Measurements from ENCODE around the gene RIMBP3B.
"Not testable (repeated sequence)": the region's sequence is repeated elsewhere in the genome, so short reads cannot be mapped to it uniquely, and the experiment has no call there.

The RIMBP3B gene, protein sequence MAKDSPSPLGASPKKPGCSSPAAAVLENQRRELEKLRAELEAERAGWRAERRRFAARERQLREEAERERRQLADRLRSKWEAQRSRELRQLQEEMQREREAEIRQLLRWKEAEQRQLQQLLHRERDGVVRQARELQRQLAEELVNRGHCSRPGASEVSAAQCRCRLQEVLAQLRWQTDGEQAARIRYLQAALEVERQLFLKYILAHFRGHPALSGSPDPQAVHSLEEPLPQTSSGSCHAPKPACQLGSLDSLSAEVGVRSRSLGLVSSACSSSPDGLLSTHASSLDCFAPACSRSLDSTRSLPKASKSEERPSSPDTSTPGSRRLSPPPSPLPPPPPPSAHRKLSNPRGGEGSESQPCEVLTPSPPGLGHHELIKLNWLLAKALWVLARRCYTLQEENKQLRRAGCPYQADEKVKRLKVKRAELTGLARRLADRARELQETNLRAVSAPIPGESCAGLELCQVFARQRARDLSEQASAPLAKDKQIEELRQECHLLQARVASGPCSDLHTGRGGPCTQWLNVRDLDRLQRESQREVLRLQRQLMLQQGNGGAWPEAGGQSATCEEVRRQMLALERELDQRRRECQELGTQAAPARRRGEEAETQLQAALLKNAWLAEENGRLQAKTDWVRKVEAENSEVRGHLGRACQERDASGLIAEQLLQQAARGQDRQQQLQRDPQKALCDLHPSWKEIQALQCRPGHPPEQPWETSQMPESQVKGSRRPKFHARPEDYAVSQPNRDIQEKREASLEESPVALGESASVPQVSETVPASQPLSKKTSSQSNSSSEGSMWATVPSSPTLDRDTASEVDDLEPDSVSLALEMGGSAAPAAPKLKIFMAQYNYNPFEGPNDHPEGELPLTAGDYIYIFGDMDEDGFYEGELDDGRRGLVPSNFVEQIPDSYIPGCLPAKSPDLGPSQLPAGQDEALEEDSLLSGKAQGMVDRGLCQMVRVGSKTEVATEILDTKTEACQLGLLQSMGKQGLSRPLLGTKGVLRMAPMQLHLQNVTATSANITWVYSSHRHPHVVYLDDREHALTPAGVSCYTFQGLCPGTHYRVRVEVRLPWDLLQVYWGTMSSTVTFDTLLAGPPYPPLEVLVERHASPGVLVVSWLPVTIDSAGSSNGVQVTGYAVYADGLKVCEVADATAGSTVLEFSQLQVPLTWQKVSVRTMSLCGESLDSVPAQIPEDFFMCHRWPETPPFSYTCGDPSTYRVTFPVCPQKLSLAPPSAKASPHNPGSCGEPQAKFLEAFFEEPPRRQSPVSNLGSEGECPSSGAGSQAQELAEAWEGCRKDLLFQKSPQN (N-terminal part only)

DNA sequence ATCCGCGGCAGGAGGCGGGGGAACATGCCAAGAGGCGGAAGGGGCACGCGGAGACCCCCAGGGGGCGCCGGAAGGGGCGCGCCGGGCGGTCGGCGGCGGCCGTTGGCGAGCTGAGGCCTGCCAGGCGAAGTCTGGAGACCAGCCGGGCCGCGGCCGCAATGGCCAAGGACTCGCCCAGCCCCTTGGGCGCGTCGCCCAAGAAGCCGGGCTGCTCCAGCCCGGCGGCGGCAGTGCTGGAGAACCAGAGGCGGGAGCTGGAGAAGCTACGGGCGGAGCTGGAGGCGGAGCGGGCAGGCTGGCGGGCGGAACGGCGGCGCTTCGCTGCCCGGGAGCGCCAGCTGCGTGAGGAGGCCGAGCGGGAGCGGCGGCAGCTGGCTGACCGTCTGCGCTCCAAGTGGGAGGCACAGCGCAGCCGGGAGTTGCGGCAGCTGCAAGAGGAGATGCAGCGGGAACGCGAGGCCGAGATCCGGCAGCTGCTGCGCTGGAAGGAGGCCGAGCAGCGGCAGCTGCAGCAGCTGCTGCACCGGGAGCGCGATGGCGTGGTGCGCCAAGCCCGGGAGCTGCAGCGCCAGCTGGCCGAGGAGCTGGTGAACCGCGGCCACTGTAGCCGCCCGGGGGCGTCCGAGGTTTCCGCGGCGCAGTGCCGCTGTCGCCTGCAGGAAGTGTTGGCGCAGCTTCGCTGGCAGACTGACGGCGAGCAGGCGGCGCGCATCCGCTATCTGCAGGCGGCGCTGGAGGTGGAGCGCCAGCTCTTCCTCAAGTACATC, at the start of gene RIMBP3B:
Gene RIMBP3B, plus strand, starts transcription at position 51 of the 767 bp plus-strand sequence. Its CDS starts 108 bp downstream, at position 159.
- not testable (repeated sequence) for DNase-seq (ENCODE audit: low read depth)

DNA sequence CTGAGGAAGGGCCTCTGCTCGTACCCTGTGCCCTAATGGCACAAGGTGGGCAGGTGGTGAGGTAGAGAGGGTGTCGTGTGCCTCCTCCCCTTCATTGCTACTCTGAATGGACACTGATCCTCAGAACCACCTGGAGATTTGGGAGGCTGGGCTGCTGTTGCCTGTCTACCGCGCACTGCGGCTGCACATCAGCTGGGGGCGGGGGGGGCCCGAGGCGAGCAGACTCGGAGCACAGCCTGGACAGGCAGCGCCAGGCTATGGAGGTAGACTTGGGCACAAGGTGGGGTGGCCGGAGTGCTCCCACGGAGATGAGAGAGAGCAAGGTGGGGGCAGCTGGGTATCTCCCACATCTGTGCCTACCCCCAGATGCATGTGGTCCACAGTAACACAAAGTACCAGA, 26.0 kb upstream of the RIMBP3B start:
- DNase-seq (ENCODE audit: low read depth): not testable (repeated sequence)

DNA sequence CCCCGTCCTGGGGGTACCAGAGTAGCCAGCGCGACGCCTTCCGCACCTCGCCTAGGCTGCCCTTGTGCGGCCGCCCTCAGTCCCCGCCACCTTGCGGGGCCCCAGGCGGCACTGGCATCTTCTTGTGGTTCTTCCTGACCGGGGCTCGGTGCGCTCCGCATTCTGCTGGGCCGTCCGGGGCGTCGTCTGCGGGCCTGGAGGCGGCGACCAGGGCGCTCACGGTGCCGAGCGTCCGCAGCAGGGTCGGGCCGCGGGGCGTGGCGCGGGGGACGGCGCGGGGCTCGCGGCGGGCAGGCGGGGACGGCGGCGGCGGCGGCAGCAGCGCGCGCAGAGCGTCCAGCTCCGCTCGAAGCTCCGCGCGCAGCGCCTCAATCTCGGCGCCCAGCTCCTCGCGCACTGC, 23.0 kb upstream of the RIMBP3B start:
- not testable (repeated sequence) for DNase-seq (ENCODE audit: low read depth)

DNA sequence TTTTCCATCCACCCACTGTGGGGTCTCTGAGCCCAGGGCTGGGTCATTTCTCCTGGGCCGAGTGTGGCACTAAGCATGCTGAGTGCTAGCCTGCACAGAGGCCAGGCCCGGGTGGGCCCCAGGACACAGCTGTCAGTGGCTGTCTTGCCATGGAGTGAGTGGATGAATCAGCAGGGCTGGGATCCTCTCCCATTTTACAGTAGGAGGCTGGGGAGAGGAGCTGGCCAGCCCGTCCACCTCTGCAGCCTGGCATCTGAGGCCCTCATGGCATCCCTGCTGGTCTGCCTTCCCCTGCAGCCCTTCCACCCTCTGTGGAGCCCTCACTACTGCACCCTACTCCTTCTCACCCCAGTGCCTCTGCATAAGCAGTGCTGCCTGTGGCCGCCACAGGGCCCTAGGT, 21.1 kb upstream of the RIMBP3B start:
- not testable (repeated sequence) for DNase-seq (ENCODE audit: low read depth)

DNA sequence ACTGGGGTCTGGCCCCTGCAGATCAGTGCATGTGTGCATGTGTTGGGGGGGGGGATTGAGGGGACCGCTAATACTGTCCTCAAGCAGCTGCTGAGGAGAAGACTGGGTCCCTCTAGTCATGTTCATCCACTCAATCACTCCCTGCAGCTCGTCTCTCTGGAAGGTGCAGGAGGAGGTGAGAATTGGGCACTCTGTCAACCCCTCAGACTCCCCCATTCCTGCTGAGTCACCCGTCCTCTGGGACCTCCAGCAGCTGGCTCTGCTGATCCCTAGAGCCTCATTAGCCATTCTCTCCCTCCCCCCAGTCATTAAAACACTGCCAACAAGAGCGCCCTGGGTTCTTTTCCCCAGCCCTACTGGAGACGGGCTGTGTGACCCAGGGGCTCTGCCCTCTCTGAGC, 20.5 kb upstream of the RIMBP3B start:
- DNase-seq (ENCODE audit: low read depth): not testable (repeated sequence)

DNA sequence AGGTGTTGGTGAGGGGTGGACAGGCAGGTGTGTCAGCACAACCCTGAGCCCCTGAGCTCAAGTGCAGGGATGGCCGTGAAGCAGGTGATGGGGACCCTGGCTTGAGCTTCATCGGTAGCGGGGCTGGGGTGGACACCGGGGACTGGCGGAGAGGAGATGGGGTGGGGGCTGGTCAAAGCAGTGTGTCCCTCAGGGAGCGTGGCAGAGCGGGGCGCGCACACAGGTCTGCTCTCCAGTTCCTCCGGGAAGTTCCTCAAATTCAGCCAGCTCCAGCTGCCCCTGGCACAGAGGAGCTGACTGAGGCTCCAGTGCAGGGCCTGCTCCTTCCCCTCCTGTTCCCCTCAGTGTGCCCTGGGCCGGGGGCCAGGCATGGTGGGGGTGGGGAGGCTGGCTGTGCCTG, 19.7 kb upstream of the RIMBP3B start:
- not testable (repeated sequence) for DNase-seq (ENCODE audit: low read depth)

DNA sequence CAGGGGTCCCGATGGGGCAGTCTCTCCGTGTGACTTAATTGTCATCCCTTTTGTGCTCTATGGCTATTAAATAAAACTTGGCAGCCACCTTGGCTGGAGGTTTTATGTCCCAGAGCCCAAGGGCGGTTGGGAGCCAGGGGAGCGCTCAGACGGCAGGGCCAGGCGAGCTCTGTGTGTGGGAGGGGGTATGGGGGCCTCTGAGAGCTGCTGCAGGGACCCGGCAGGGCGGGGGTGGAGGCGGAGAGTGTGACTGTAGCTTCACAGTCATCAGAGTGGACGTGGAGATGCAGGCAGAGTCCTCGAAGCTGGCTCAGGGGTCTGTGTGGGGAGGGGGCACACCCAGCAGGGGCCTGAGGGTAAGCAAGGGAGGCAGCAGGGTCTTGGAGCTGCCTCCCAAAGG, 19.2 kb upstream of the RIMBP3B start:
- DNase-seq (ENCODE audit: low read depth): not testable (repeated sequence)

DNA sequence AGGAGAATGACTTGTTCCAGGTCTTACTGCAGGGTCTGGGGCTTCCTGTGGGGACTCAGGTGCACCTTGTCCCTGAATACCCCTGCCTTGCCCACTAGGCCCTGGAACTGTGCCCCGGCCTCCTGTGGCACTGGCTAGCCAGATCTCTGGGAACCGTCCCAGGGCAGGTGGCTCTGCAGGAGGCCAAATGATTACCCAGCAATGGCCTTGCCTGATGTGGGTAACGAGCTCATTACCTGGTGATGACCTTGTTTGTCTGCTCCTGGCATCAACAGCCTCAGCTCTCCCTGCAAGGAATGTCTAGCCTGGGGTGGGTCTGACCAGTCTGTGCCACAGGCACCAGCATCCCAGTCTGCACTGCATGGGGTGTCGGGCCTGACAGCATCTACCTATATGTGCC, 18.2 kb upstream of the RIMBP3B start:
- DNase-seq (ENCODE audit: low read depth): not testable (repeated sequence)

DNA sequence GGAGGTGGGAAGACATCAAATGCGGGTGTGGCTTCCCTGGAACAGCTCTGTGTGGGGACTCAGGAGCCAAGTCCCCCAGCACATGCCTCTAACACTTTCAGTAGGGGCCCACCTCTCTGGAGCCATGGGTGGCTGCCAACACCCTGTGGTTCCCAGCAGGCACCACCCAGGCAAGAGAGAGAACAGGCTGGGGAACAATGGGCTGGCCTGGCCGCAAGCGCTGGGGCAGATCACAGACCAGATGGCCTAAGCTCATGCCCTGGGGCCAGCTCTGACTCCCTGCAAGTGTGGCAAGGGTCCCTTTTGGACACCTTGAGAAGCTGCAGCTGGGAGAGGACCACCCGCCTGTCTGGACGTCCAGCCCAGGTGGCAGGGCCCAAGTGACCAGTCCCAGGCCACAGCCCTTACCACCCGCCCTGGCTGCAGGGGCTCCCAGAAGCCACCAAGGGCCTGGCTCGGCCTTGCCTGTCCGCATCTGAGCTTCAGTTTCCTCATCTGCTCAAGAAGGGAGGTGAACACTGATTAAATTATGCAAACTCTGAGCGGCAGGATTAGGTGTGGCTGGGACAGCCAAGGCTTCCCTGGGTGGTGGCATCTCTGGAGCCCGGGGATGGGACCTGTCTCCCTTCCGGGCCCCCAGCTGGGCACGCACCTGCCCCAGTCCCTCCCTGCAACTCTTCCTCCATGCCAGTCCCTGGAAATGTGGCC, 14.8 kb upstream of the RIMBP3B start:
- DNase-seq (ENCODE audit: low read depth): not testable (repeated sequence)

DNA sequence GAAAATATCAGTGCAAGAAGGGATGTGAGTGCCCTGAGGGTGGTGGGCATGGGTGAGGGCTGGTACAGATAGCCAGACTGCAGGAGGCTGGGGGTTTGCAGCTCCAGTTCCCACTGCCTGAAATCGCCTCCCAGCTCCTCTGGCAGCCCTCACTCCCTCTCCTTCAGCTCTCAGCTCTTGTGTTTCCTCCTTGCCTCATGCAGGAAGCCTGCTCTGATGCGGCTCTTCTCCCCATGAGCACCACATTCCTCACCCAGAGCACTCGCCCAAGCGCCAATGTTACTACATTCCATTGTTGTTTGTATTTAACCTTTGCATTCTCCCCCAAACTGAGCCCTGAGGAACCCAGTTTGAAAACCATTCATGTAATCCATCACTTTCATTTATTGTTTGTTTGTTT, 7.7 kb upstream of the RIMBP3B start:
- not testable (repeated sequence) for DNase-seq (ENCODE audit: low read depth)

DNA sequence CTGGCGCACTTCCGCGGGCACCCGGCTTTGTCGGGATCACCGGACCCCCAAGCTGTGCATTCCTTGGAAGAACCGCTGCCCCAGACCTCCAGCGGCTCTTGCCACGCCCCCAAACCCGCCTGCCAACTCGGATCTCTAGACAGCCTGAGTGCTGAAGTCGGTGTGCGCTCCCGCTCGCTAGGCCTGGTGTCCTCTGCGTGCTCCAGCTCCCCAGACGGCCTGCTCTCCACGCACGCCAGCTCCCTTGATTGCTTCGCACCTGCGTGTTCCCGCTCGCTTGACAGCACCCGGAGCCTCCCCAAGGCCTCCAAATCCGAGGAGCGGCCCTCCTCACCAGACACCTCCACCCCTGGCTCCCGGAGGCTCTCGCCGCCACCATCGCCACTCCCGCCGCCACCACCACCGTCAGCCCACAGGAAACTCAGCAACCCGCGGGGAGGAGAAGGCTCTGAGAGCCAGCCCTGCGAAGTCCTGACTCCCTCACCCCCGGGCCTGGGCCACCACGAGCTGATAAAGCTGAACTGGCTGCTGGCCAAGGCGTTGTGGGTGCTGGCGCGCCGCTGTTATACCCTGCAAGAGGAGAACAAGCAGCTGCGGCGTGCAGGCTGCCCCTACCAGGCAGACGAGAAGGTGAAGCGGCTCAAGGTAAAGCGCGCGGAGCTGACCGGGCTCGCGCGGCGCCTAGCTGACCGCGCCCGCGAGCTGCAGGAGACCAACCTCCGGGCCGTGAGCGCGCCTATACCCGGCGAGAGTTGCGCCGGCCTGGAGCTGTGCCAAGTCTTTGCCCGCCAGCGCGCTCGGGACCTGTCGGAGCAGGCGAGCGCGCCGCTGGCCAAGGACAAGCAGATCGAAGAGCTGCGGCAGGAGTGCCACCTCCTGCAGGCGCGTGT, 1.2 kb downstream of the RIMBP3B start:
- not testable (repeated sequence) for DNase-seq (ENCODE audit: low read depth)

DNA sequence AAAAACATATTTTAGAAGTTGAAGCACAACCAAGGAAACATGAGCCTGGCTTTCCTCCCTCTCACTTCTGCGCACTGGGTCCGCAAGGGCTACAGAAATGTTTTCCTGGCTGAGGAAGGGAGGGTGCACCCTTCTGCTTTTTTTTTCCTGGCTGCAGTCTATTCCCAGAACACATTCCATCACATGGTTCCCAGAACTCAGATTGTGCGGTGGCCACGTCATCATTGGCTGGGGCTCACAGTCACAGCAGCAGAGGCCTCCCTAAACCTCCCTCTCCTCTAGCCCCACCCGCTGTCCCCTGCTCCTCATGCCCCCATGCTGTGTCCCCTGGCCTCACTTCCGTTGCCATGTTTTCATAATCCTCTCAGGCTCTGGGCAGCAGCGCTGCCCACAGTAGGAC, 5.9 kb downstream of the RIMBP3B start:
- not testable (repeated sequence) for DNase-seq (ENCODE audit: low read depth)

DNA sequence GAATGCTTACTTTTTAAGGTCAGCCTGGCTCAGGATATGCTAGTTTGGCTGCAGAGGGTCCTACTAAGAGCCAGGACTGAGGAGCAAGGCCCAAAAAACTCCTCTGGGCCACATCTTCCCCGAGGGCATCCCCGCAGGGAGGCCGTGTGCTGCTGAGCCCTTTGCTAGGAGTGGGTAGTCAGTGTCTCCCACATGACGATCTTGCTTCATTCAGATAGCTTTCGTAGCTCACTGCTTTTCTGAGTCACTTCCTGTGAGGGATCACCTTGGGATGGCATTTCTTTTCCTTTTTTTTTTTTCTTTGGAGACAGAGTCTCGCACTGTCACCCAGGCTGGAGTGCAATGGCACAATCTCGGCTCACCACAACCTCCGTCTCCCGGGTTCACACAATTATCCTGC, 6.5 kb downstream of the RIMBP3B start:
- not testable (repeated sequence) for DNase-seq (ENCODE audit: low read depth)

DNA sequence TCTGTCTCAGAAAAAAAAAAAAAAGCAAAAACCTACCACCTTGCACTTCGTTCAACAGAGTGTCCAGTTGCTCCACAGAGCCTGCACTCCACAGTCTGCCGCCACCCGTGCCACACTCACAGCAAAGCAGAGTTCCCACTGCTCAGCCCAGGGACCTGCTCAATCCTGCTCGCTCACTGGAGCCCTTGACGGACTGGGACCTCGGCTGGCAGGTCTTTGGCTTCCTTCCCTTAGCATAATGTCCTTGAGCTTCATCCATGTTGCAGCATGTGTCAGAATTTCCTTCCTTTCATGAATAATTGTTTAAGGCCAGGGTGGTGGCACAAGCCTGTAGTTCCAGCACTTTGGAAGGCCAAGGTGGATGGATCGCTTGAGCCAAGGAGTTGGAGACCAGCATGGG, 11.1 kb downstream of the RIMBP3B start:
- not testable (repeated sequence) for DNase-seq (ENCODE audit: low read depth)

DNA sequence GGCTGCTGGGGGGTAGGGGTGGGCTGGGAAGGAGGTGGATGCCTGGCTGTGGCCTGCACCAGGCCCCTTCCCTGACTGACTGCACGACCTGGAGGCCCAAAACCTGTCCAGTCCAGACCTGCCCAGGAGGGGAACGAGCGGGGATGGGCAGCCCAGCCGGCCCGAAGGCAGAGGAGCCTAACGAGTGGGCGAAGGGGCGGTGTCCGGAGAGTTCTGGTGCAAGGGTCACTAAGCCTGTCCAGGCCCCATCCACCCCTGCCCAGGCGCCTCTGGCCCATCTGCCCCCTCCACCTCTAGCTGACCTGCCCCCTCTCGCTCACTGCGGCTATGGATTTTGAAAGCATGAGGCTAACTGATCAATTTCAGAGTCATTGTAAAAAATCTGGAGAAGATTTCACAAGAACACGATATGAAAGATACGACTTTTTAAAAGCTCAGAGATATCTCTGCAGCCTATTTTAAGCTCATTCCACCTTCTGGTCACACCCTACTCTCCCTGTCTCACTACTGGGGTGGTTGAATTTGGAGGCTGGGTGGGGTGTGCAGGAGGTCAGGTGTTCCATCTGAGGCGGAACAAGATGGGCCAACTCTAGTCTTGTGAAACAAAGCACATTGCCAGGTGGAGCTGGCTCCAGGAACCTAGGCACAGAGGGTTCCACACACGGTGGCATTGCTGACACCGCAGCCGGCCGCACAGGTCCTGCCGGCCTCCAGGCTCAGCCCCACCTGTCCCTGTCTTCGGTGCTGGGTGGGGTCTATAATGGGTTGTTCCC, 17.8 kb downstream of the RIMBP3B start:
- DNase-seq (ENCODE audit: low read depth): not testable (repeated sequence)

DNA sequence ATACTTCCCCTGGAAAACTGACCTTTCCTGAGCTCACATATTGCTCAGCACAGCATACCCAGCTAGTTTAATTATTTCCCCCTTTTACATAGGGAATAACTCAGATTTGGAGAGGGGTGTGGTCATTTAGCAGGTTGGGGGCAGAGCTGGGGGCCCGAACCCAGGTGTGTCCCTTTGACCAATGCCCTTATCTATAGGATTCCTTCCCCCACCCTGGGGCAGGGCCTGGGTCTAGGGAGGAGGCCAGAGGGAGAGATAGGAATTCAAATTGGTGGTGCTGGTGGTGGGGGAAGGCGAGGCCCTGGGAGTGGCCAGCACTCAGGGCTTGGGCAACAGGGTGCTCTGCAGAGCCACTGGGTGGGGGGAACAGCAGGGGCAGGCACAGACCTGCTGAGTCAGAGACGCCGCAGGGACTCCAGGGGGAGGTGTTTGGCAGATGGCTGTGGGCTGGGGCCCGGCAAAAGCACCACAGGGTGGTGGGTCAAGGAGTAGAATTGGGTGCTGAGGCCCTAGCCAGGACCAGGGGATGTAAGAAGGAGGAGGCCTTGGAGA, 19.3 kb downstream of the RIMBP3B start:
- DNase-seq (ENCODE audit: low read depth): not testable (repeated sequence)

DNA sequence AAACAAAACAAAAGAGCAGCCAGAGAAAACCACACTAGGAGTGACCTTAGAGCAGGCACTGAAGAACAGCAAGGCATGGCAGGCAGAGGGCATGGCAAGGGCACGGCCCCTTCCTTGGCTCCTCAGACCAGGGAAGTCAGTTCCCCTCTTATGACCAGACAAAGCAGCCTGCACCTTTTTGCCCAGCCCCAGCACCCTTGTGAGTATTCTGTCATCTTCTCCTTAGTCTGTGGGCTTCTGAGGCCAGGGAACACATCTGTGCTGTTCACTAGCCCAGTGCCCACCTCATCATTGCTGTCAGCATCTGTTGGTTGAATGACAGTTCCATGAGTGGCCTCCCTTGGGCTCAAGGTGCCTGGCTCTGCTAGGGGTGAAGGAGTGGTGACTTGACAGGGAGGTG, 23.6 kb downstream of the RIMBP3B start:
- not testable (repeated sequence) for DNase-seq (ENCODE audit: low read depth)

DNA sequence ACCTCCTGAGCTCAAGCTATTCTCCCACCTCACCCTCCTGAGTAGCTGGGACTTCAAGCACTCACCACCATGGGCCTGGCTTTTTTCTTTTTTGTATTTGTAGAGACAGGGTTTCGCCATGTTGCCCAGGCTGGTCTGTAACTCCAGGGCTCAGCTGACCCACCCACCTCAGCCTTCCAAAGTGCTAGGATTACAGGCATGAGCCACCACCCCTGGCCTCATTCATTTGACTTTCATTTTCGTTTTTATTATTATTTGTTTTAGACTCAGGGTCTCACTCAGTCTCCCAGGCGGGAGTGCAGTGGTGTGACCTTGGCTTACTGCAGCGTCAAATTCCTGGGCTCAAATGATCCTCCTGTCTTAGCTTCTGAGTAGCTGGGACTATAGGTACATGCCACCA, 24.2 kb downstream of the RIMBP3B start:
- not testable (repeated sequence) for DNase-seq (ENCODE audit: low read depth)

All from stromal cell of bone marrow (primary cell).